HL-60 (cell line): ENCODE results near the gene UBTF.

Experiments
- DNase-seq, 2 experiments: peaks; one replicate each; pipeline ENCODE4 v3.0.0-alpha.2; 2010 to 2020; ENCODE audit warnings: low read depth in 1 of 2, low spot score in 1 of 2
- H3K27ac ChIP-seq: fragments of 250-450 bp; sonication (Bioruptor Pico); replicated peaks from 2 replicates; pipeline ENCODE4 v1.5.1; 2020; ENCODE audit warnings: mild to moderate bottlenecking, moderate library complexity
- H3K27me3 ChIP-seq: fragments of 250-450 bp; sonication (Bioruptor Pico); 2 replicates; pipeline ENCODE4 v1.5.1; 2021; ENCODE audit warnings: mild to moderate bottlenecking, moderate library complexity; ENCODE audit not compliant: insufficient read depth, poor library complexity, severe bottlenecking
- H3K4me3 ChIP-seq: replicated peaks from 2 replicates; pipeline ENCODE4 v1.5.1; 2011; ENCODE audit warnings: mild to moderate bottlenecking, control low read depth, low read length; ENCODE audit not compliant: insufficient read depth
- GABPA ChIP-seq: IDR thresholded peaks from 2 replicates; pipeline ENCODE4 v1.6.1; 2012; ENCODE audit warnings: low read depth
- POLR2AphosphoS5 ChIP-seq: IDR thresholded peaks from 2 replicates; pipeline ENCODE4 v1.6.1; 2012; ENCODE audit warnings: low read depth
- SPI1 ChIP-seq: IDR thresholded peaks from 2 replicates; pipeline ENCODE4 v1.6.1; 2012; ENCODE audit warnings: low read depth, mild to moderate bottlenecking, borderline replicate concordance
- TF ChIP-seq, protein P1 (sequence below): IDR thresholded peaks from one replicate; pipeline ENCODE4 v1.5.1; 2011; ENCODE audit warnings: low read length, control low read depth, inconsistent platforms; ENCODE audit not compliant: insufficient read depth
- TF ChIP-seq, protein P2 (sequence below): IDR thresholded peaks from 2 replicates; pipeline ENCODE4 v1.6.1; 2012; ENCODE audit warnings: low read depth; ENCODE audit not compliant: insufficient replicate concordance

UBTF gene

DNA sequence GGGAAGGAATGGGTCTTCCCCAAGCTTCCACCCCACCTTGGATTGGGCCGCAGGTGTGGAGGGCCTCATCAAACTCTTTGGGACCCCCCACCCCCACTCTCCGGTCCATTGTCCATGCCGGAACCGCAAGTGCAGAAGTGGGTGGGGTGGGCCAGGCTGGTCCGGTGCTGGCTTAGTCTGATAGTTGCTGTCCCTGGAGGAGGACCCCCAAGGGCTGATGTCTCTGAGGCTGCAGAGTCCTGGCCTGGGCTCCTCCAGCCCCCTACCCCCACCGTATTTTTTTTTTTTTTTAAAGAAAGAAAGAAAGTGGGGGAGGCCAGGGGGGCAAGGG lies 12.7 kb downstream of the UBTF start:
- H3K27ac ChIP-seq: no peak overlapping the region
- no peak for DNase-seq
- no peaks in the 10 kb centered on the region for H3K27me3 ChIP-seq
- no peak overlapping the region for H3K4me3 ChIP-seq
- TF ChIP-seq, protein P1, sequence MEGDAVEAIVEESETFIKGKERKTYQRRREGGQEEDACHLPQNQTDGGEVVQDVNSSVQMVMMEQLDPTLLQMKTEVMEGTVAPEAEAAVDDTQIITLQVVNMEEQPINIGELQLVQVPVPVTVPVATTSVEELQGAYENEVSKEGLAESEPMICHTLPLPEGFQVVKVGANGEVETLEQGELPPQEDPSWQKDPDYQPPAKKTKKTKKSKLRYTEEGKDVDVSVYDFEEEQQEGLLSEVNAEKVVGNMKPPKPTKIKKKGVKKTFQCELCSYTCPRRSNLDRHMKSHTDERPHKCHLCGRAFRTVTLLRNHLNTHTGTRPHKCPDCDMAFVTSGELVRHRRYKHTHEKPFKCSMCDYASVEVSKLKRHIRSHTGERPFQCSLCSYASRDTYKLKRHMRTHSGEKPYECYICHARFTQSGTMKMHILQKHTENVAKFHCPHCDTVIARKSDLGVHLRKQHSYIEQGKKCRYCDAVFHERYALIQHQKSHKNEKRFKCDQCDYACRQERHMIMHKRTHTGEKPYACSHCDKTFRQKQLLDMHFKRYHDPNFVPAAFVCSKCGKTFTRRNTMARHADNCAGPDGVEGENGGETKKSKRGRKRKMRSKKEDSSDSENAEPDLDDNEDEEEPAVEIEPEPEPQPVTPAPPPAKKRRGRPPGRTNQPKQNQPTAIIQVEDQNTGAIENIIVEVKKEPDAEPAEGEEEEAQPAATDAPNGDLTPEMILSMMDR: no peak
- TF ChIP-seq SPI1: no peak
- no peak for TF ChIP-seq GABPA
- no peak; the same call in 1 of the 2 replicates for TF ChIP-seq POLR2AphosphoS5
- TF ChIP-seq, protein P2, sequence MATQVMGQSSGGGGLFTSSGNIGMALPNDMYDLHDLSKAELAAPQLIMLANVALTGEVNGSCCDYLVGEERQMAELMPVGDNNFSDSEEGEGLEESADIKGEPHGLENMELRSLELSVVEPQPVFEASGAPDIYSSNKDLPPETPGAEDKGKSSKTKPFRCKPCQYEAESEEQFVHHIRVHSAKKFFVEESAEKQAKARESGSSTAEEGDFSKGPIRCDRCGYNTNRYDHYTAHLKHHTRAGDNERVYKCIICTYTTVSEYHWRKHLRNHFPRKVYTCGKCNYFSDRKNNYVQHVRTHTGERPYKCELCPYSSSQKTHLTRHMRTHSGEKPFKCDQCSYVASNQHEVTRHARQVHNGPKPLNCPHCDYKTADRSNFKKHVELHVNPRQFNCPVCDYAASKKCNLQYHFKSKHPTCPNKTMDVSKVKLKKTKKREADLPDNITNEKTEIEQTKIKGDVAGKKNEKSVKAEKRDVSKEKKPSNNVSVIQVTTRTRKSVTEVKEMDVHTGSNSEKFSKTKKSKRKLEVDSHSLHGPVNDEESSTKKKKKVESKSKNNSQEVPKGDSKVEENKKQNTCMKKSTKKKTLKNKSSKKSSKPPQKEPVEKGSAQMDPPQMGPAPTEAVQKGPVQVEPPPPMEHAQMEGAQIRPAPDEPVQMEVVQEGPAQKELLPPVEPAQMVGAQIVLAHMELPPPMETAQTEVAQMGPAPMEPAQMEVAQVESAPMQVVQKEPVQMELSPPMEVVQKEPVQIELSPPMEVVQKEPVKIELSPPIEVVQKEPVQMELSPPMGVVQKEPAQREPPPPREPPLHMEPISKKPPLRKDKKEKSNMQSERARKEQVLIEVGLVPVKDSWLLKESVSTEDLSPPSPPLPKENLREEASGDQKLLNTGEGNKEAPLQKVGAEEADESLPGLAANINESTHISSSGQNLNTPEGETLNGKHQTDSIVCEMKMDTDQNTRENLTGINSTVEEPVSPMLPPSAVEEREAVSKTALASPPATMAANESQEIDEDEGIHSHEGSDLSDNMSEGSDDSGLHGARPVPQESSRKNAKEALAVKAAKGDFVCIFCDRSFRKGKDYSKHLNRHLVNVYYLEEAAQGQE: no peak

DNA sequence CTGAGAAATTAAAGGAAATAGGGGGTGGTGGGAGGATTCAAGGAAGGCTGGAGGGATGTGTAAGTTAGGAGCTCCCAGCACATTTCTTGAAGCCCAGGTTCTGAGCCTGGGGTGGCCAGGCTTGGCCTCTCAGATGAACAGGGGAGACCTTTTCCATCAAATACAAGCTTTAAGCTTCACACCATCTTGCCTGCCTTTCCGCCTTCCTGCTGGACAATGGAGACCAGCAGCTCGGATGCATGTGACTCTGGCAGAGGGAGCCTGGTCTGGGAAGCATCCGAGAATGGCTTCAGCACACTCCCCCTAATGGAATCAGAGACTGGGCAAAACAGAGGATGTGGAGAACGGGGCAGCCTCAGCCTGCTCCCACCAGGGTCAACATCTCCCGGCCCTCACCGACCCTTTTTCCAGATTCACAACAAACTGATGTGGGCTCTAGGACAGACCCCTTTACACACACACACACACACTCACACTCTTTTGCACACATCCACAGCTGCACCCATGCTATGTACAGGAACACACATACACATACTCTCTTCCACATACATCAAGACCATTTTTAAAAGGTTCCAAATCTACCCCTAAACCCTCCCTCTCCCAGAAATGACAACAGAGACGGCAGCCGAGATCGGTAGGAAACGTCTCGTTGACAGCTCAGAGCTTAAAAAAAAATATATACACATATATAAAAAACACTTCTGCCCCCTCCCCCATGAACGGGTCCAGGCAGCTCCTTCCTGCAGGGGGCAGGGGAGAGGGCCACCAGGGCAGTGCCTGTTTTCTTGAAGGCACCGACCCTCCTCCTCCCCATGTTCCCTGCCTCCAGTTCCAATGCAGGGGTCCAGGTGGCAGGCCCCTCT lies 13.3 kb downstream of the UBTF start:
- Histone ChIP-seq H3K4me3 (no peak overlapping the region), H3K27ac (no peak overlapping the region), H3K27me3 (no peaks in the 10 kb centered on the region)
- no peak for TF ChIP-seq POLR2AphosphoS5
- TF ChIP-seq, protein P1: no peak
- TF ChIP-seq, protein P2: no peak
- TF ChIP-seq SPI1: no peak
- TF ChIP-seq GABPA: no peak
- no peak for DNase-seq

DNA sequence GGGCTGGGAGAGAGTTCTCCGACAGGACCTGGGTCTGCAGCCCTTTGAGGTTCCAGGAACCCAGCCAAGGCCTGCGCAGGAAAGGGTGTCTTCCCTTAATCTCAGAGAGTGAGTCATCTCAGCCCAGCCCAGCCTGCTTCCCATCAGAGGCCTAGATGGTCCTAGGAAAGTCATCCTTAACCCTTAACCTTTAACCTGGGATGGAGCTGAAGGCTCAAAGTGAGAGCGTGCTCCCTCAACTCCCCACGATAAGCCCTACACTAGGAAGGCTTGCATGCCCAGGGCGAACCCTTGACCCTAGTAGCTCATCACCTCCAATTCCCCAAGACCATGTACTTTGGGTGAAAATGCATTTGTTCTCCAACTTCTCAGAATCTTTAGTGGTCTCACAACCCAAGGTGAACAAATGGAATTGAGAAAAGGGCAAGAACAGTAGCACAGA lies 15.0 kb downstream of the UBTF start:
- H3K27me3 ChIP-seq: no peaks in the 10 kb centered on the region
- DNase-seq: peak in 1 of 2 experiments; percentile 36
- TF ChIP-seq GABPA (no peak), POLR2AphosphoS5 (no peak), SPI1 (no peak)
- TF ChIP-seq, protein P1: no peak
- H3K4me3 ChIP-seq: no peak overlapping the region
- no peak overlapping the region for H3K27ac ChIP-seq
